IMR-90 (cell line): Measurements from ENCODE around the gene NEMP1. TPM values are rescaled to one million over a fixed set of nuclear protein-coding genes. Genes with fewer than 3 reads are reported as not detected.

Experiments
- ATAC-seq: fragments of 200-7000 bp; cut with Tn5 transposase; 2 replicates; pipeline ENCODE4 v1.9.1; 2020; ENCODE audit warnings: low read depth, mild to moderate bottlenecking, moderate library complexity
- BruUV-seq: library from RNA; stranded (reverse); fragments of 400-500 nt; replicated peaks from 2 replicates; lab custom pipeline; 2021; lab: Mats Ljungman, UMichigan
- CTCF ChIA-PET: fragments of 300-600 bp; formaldehyde crosslinking; extraction: SDS; loops from one replicate; lab custom pipeline; 2021; ENCODE audit warnings: antibody characterized with exemption; lab: Yijun Ruan, JAX
- POLR2A ChIA-PET: fragments of 300-600 bp; sonication (Branson Sonifier 250); formaldehyde crosslinking; loops from one replicate; lab custom pipeline; 2022; ENCODE audit warnings: antibody characterized with exemption; ENCODE audit not compliant: unreplicated experiment; lab: Charles Lee
- DNase-seq: peaks from one replicate; pipeline ENCODE4 v3.0.0; 2013
- H2AFZ ChIP-seq: replicated peaks from 2 replicates; pipeline ENCODE3; 2013; ENCODE audit warnings: low read length, mild to moderate bottlenecking; ENCODE audit not compliant: poor library complexity
- H2AK5ac ChIP-seq: 2 replicates; pipeline ENCODE4 v1.6.1; 2013; ENCODE audit warnings: low read depth, low read length, inconsistent platforms
- H2AK9ac ChIP-seq: replicated peaks from 2 replicates; pipeline ENCODE3; 2013; ENCODE audit warnings: mild to moderate bottlenecking, low read depth, low read length, moderate library complexity; ENCODE audit not compliant: poor library complexity
- H2BK120ac ChIP-seq: 2 replicates; pipeline ENCODE4 v1.6.1; 2013; ENCODE audit warnings: low read depth, low read length, inconsistent platforms
- H2BK15ac ChIP-seq: 3 replicates; pipeline ENCODE4 v1.6.1; 2013; ENCODE audit warnings: low read depth, low read length, inconsistent platforms
- H2BK20ac ChIP-seq: 2 replicates; pipeline ENCODE4 v1.6.1; 2013; ENCODE audit warnings: low read depth, mild to moderate bottlenecking, inconsistent platforms, low read length, moderate library complexity
- H2BK5ac ChIP-seq: 2 replicates; pipeline ENCODE4 v1.6.1; 2013; ENCODE audit warnings: mild to moderate bottlenecking, low read depth, low read length, inconsistent platforms; ENCODE audit not compliant: poor library complexity, severe bottlenecking
- H3K14ac ChIP-seq: replicated peaks from 2 replicates; pipeline ENCODE4 v1.6.1; 2013; ENCODE audit warnings: low read depth, low read length, inconsistent platforms
- H3K18ac ChIP-seq: 2 replicates; pipeline ENCODE4 v1.6.1; 2013; ENCODE audit warnings: low read depth, low read length, control low read depth
- H3K23ac ChIP-seq: 2 replicates; pipeline ENCODE4 v1.6.1; 2013; ENCODE audit warnings: low read depth, low read length, inconsistent platforms
- H3K27ac ChIP-seq: 2 replicates; pipeline ENCODE4 v1.5.1; 2013; ENCODE audit warnings: mild to moderate bottlenecking, control low read depth, low read length; ENCODE audit not compliant: insufficient read depth
- H3K27me3 ChIP-seq: 2 replicates; pipeline ENCODE4 v1.6.1; 2013; ENCODE audit warnings: low read length; ENCODE audit not compliant: control insufficient read depth, insufficient read depth
- H3K36me3 ChIP-seq: 2 replicates; pipeline ENCODE4 v1.6.1; 2013; ENCODE audit warnings: low read length, mixed read lengths; ENCODE audit not compliant: control insufficient read depth, insufficient read depth
- H3K4ac ChIP-seq: 2 replicates; pipeline ENCODE4 v1.6.1; 2013; ENCODE audit warnings: low read depth, low read length, inconsistent platforms
- H3K4me1 ChIP-seq: 2 replicates; pipeline ENCODE4 v1.6.1; 2013; ENCODE audit warnings: low read length, mixed read lengths; ENCODE audit not compliant: control insufficient read depth, insufficient read depth
- H3K4me2 ChIP-seq: 2 replicates; pipeline ENCODE4 v1.6.1; 2013; ENCODE audit warnings: low read depth, mild to moderate bottlenecking, control low read depth, low read length, moderate library complexity
- H3K4me3 ChIP-seq: 2 replicates; pipeline ENCODE4 v1.5.1; 2013; ENCODE audit warnings: low read depth, mild to moderate bottlenecking, control low read depth, low read length, moderate library complexity; ENCODE audit not compliant: insufficient read depth
- H3K56ac ChIP-seq: 2 replicates; pipeline ENCODE4 v1.6.1; 2013; ENCODE audit warnings: low read length, inconsistent platforms; ENCODE audit not compliant: insufficient read depth; ENCODE audit errors: extremely low read depth
- H3K79me1 ChIP-seq, 2 experiments: 2 replicates each; pipeline ENCODE4 v1.6.1; 2013; ENCODE audit warnings: low read length in 2 of 2, inconsistent platforms in 1 of 2, low read depth in 1 of 2
- H3K9ac ChIP-seq: 2 replicates; pipeline ENCODE4 v1.6.1; 2013; ENCODE audit warnings: low read depth, low read length, control low read depth
- H3K9me1 ChIP-seq: 2 replicates; pipeline ENCODE4 v1.6.1; 2013; ENCODE audit warnings: low read length, inconsistent platforms; ENCODE audit not compliant: insufficient read depth
- H3K9me3 ChIP-seq: 2 replicates; pipeline ENCODE4 v1.6.1; 2013; ENCODE audit warnings: low read length; ENCODE audit not compliant: control insufficient read depth, insufficient read depth
- H4K20me1 ChIP-seq: 2 replicates; pipeline ENCODE4 v1.6.1; 2013; ENCODE audit warnings: low read length, inconsistent platforms; ENCODE audit not compliant: insufficient read depth
- H4K5ac ChIP-seq: 2 replicates; pipeline ENCODE4 v1.6.1; 2013; ENCODE audit warnings: mild to moderate bottlenecking, low read depth, low read length, control low read depth
- H4K8ac ChIP-seq, 2 experiments: 2 replicates each; pipeline ENCODE4 v1.6.1; 2013; ENCODE audit warnings: low read depth in 2 of 2, low read length in 2 of 2, control low read depth in 1 of 2, inconsistent platforms in 1 of 2
- H4K91ac ChIP-seq: 2 replicates; pipeline ENCODE4 v1.6.1; 2013; ENCODE audit warnings: low read depth, low read length, inconsistent platforms; ENCODE audit not compliant: insufficient read depth
- BHLHE40 ChIP-seq: fragments of 150-350 bp; IDR thresholded peaks from 2 replicates; pipeline ENCODE4 v1.6.1; 2016; ENCODE audit warnings: mild to moderate bottlenecking, low read depth, low read length
- CEBPB ChIP-seq: IDR thresholded peaks from 2 replicates; pipeline ENCODE4 v1.6.1; 2012; ENCODE audit warnings: low read depth, low read length, improper control_type of control experiment
- CHD1 ChIP-seq: IDR thresholded peaks from 2 replicates; pipeline ENCODE4 v1.6.1; 2012; ENCODE audit warnings: low read depth, low read length, improper control_type of control experiment
- FOS ChIP-seq: fragments of 150-350 bp; IDR thresholded peaks from 2 replicates; pipeline ENCODE4 v1.6.1; 2016; ENCODE audit warnings: low read depth, low read length
- MAFK ChIP-seq: IDR thresholded peaks from 2 replicates; pipeline ENCODE4 v1.6.1; 2012; ENCODE audit warnings: low read depth, low read length, improper control_type of control experiment
- MAZ ChIP-seq: IDR thresholded peaks from 2 replicates; pipeline ENCODE4 v1.6.1; 2012; ENCODE audit warnings: low read depth, mild to moderate bottlenecking, low read length, improper control_type of control experiment, moderate library complexity, borderline replicate concordance
- MXI1 ChIP-seq: IDR thresholded peaks from 2 replicates; pipeline ENCODE4 v1.6.1; 2012; ENCODE audit warnings: low read depth, mild to moderate bottlenecking, low read length, moderate library complexity, borderline replicate concordance
- NFE2L2 ChIP-seq: fragments of 150-350 bp; IDR thresholded peaks from 2 replicates; pipeline ENCODE4 v1.6.1; 2016; ENCODE audit warnings: low read depth, mild to moderate bottlenecking, low read length
- POLR2A ChIP-seq: IDR thresholded peaks from 2 replicates; pipeline ENCODE4 v1.6.1; 2012; ENCODE audit warnings: mild to moderate bottlenecking, low read depth, low read length
- RAD21 ChIP-seq: IDR thresholded peaks from 2 replicates; pipeline ENCODE4 v1.6.1; 2012; ENCODE audit warnings: low read length, improper control_type of control experiment
- RCOR1 ChIP-seq: IDR thresholded peaks from 2 replicates; pipeline ENCODE4 v1.6.1; 2012; ENCODE audit warnings: mild to moderate bottlenecking, low read length, improper control_type of control experiment; ENCODE audit not compliant: insufficient replicate concordance
- RFX5 ChIP-seq: IDR thresholded peaks from 2 replicates; pipeline ENCODE4 v1.8.0; 2012; ENCODE audit warnings: low read depth, mild to moderate bottlenecking, low read length, moderate library complexity
- SMC3 ChIP-seq: fragments of 150-350 bp; IDR thresholded peaks from 2 replicates; pipeline ENCODE4 v1.6.1; 2016; ENCODE audit warnings: low read depth, mild to moderate bottlenecking, antibody characterized with exemption, low read length, moderate library complexity
- WGBS, 2 experiments: methylation state at CpG; one replicate each; pipeline versions ENCODE4 v1.1.5 to v1.1.7; 2013; ENCODE audit warnings: missing lambda C conversion rate in 2 of 2; ENCODE audit not compliant: insufficient read length in 1 of 2; ENCODE audit errors: extremely low coverage in 2 of 2; 5-methylcytosine and 5-hydroxymethylcytosine counted together
- dilution Hi-C: fragments of 300-500 bp; cut with HindIII; formaldehyde crosslinking; loops from one replicate; pipeline ENCODE4 v1.14.3; 2018; ENCODE audit warnings: low sequenced_read_pairs; ENCODE audit not compliant: unreplicated experiment
- in situ Hi-C: fragments of 300-500 bp; cut with MboI; formaldehyde crosslinking; loops from 3 replicates; pipeline ENCODE4 v1.14.3; 2019; ENCODE audit warnings: low sequenced_read_pairs, inconsistent platforms, mixed read lengths
- intact Hi-C: fragments of 100-400 bp; cut with micrococcal nuclease; formaldehyde crosslinking; loops from 2 replicates; pipeline ENCODE4 v1.10.0; 2022
- polyA plus RNA-seq, 3 experiments: library from polyadenylated mRNA; depleted of rRNA; stranded (reverse); fragments of >200 nt; gene quantifications; 2 replicates each; pipeline ENCODE4 v1.2.3, GENCODE V29; 2012; ENCODE audit warnings: low replicate concordance in 1 of 3
- total RNA-seq: library from RNA; depleted of rRNA; stranded (reverse); fragments of >200 nt; gene quantifications from 2 replicates; pipeline ENCODE4 v1.2.3, GENCODE V29; 2012
- TF ChIP-seq, protein P1 (sequence below): fragments of 150-350 bp; IDR thresholded peaks from 2 replicates; pipeline ENCODE4 v1.6.1; 2016; ENCODE audit warnings: low read depth, mild to moderate bottlenecking, low read length, moderate library complexity, borderline replicate concordance
- TF ChIP-seq, protein P2 (sequence below): fragments of 150-350 bp; IDR thresholded peaks from 2 replicates; pipeline ENCODE4 v1.6.1; 2017; ENCODE audit warnings: mild to moderate bottlenecking, antibody characterized with exemption, low read length, low read depth
- TF ChIP-seq, protein P3 (sequence below): conservative IDR thresholded peaks from 2 replicates; pipeline ENCODE4 v1.5.1; 2012; ENCODE audit warnings: mild to moderate bottlenecking, low read depth, low read length, improper control_type of control experiment

Gene NEMP1
- total and polyA plus RNA-seq, 2 of the 4 experiments (the other 2 are of a cell fraction): 8.9 to 10.9 TPM

- intact Hi-C loops: no loop called here
Measured at GRCh38 chr12:57025196-57025595, 53.4 kb downstream of the NEMP1 start.

More at GRCh38 chr12:57025196-57025595, 53.4 kb downstream of the NEMP1 start:
- DNase-seq (no peak), ATAC-seq (no peak)
- H2BK20ac ChIP-seq: no peak overlapping the region
- no peaks in the 10 kb centered on the region for H4K20me1 ChIP-seq
- in situ Hi-C loops (no loop called here), dilution Hi-C loops (no loop called here)
- no peak overlapping the region for H2AK9ac ChIP-seq
- H4K8ac ChIP-seq: no peak overlapping the region
- CTCF ChIA-PET: interaction anchor here (1.7 kb wide), 1 partner anchor 35 kb away, joined by 4 read pairs; no protein-coding TSS in a partner anchor
- H3K79me1 ChIP-seq: no peaks in the 10 kb centered on the region
- no peak overlapping the region for H3K4me2 ChIP-seq
- no TSS peak for BruUV-seq
- no peak overlapping the region for H3K56ac ChIP-seq
- H4K91ac ChIP-seq: no peak overlapping the region
- no CpG with 5 or more reads among the region's 2 CpGs for WGBS, 2 experiments
- H3K4me1 ChIP-seq: peaks cover 3% of the 10 kb centered on the region; the same call in 1 of the 2 replicates
- no peak overlapping the region for H3K18ac ChIP-seq
- no peaks in the 10 kb centered on the region for H3K9me3 ChIP-seq
- H3K27me3 ChIP-seq: peaks cover 43% of the 10 kb centered on the region
- no peak overlapping the region for H3K27ac ChIP-seq
- no peak for TF ChIP-seq RFX5
- no peak for TF ChIP-seq MXI1
- TF ChIP-seq, protein P1, sequence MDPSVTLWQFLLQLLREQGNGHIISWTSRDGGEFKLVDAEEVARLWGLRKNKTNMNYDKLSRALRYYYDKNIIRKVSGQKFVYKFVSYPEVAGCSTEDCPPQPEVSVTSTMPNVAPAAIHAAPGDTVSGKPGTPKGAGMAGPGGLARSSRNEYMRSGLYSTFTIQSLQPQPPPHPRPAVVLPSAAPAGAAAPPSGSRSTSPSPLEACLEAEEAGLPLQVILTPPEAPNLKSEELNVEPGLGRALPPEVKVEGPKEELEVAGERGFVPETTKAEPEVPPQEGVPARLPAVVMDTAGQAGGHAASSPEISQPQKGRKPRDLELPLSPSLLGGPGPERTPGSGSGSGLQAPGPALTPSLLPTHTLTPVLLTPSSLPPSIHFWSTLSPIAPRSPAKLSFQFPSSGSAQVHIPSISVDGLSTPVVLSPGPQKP: no peak
- no peak for TF ChIP-seq MAFK
- TF ChIP-seq, protein P2, sequence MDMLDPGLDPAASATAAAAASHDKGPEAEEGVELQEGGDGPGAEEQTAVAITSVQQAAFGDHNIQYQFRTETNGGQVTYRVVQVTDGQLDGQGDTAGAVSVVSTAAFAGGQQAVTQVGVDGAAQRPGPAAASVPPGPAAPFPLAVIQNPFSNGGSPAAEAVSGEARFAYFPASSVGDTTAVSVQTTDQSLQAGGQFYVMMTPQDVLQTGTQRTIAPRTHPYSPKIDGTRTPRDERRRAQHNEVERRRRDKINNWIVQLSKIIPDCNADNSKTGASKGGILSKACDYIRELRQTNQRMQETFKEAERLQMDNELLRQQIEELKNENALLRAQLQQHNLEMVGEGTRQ: no peak
- TF ChIP-seq NFE2L2: no peak
- no peak for TF ChIP-seq RAD21
- no peak for TF ChIP-seq CHD1
- no peak for TF ChIP-seq CEBPB
- TF ChIP-seq MAZ: no peak
- TF ChIP-seq, protein P3, sequence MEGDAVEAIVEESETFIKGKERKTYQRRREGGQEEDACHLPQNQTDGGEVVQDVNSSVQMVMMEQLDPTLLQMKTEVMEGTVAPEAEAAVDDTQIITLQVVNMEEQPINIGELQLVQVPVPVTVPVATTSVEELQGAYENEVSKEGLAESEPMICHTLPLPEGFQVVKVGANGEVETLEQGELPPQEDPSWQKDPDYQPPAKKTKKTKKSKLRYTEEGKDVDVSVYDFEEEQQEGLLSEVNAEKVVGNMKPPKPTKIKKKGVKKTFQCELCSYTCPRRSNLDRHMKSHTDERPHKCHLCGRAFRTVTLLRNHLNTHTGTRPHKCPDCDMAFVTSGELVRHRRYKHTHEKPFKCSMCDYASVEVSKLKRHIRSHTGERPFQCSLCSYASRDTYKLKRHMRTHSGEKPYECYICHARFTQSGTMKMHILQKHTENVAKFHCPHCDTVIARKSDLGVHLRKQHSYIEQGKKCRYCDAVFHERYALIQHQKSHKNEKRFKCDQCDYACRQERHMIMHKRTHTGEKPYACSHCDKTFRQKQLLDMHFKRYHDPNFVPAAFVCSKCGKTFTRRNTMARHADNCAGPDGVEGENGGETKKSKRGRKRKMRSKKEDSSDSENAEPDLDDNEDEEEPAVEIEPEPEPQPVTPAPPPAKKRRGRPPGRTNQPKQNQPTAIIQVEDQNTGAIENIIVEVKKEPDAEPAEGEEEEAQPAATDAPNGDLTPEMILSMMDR: no peak
- no peak for TF ChIP-seq POLR2A
- no peak for TF ChIP-seq SMC3
- no peak for TF ChIP-seq BHLHE40
- no peak for TF ChIP-seq FOS
- no peak for TF ChIP-seq RCOR1
- H3K4ac ChIP-seq: no peak overlapping the region
- H2BK120ac ChIP-seq: no peak overlapping the region
- H4K5ac ChIP-seq: no peak overlapping the region
- POLR2A ChIA-PET: no interaction called here
- no peak overlapping the region for H2BK15ac ChIP-seq
- no peak overlapping the region for H3K14ac ChIP-seq
- no peaks in the 10 kb centered on the region for H3K36me3 ChIP-seq
- H2AFZ ChIP-seq: no peak overlapping the region
- H2AK5ac ChIP-seq: no peak overlapping the region
- H3K23ac ChIP-seq: no peak overlapping the region
- H3K9me1 ChIP-seq: 0 out of 2 replicates have a peak, but pooled peaks cover 2% of the 10 kb centered on the region
- no peak overlapping the region for H3K9ac ChIP-seq
- no peak overlapping the region for H2BK5ac ChIP-seq
- H3K4me3 ChIP-seq: no peak overlapping the region
